ENCODE results near the gene TSPAN9.

- TF ChIP-seq CTCF (IDR thresholded peaks at IDR 0.05) (no peak), POLR2A (IDR thresholded peaks at IDR 0.05) (no peak)
These were observed 199.0 kb downstream of the TSPAN9 start for GRCh38 chr12:3276226-3276625.
